HEK293 (cell line): Measurements from ENCODE around the gene PITPNM1.

Source experiments
- CTCF ChIP-seq: fragments of 450-650 bp; formaldehyde crosslinking; IDR thresholded peaks from 2 replicates; pipeline ENCODE4 v1.5.1; 2016; ENCODE audit warnings: missing biosample characterization, missing genetic modification characterization
- MYNN ChIP-seq: fragments of 450-650 bp; formaldehyde crosslinking; IDR thresholded peaks from 2 replicates; pipeline ENCODE4 v1.5.1; 2016; ENCODE audit warnings: missing biosample characterization, missing genetic modification characterization, borderline replicate concordance
- ZEB2 ChIP-seq: fragments of 450-650 bp; formaldehyde crosslinking; IDR thresholded peaks from 2 replicates; pipeline ENCODE4 v1.5.1; 2016; ENCODE audit warnings: missing biosample characterization, missing genetic modification characterization
- ZFP3 ChIP-seq: fragments of 450-650 bp; formaldehyde crosslinking; IDR thresholded peaks from 2 replicates; pipeline ENCODE4 v1.5.1; 2016; ENCODE audit warnings: low read depth, missing biosample characterization, missing genetic modification characterization
- ZNF266 ChIP-seq: fragments of 450-650 bp; formaldehyde crosslinking; IDR thresholded peaks from 2 replicates; pipeline ENCODE4 v1.5.1; 2016; ENCODE audit warnings: missing biosample characterization, missing genetic modification characterization, low read depth
- ZNF639 ChIP-seq: fragments of 450-650 bp; formaldehyde crosslinking; IDR thresholded peaks from 2 replicates; pipeline ENCODE4 v1.5.1; 2016; ENCODE audit warnings: missing biosample characterization, missing genetic modification characterization

- TF ChIP-seq MYNN (tag by site-specific recombination): no peak
- no peak for TF ChIP-seq ZNF639
- TF ChIP-seq ZEB2 (tag by site-specific recombination): no peak
- TF ChIP-seq ZFP3: no peak
- no peak for TF ChIP-seq ZNF266
- no peak for TF ChIP-seq CTCF (tag by site-specific recombination)
Measured at GRCh38 chr11:67501854-67502253, 3.3 kb downstream of the PITPNM1 start.
